Measurements from ENCODE around the gene HIPK2. TPM values are rescaled to one million over a fixed set of nuclear protein-coding genes. Genes with fewer than 3 reads are reported as not detected.

Gene HIPK2
- total RNA-seq, 4 donors from 2014 or later = 17.9 to 35.9 (median 22.4) TPM

- ATAC-seq = no peak
- peaks cover 0 to 9% (median 0%) of the 10 kb centered on the region in 3 donors for H3K9me3 ChIP-seq
- WGBS, 2 donors (ENCODE audit: low coverage in 1 of 2) = 84 to 89% methylated on average over 3 to 6 of the region's 7 CpGs
- H3K36me3 ChIP-seq = peaks cover 0 to 25% of the 10 kb centered on the region in 2 donors
- H3K4me3 ChIP-seq = no peak overlapping the region
- no peak overlapping the region for H3K27ac ChIP-seq
- no peaks in the 10 kb centered on the region for H3K27me3 ChIP-seq
- TF ChIP-seq POLR2A (IDR thresholded peaks at IDR 0.05) (no peak), EP300 (IDR thresholded peaks at IDR 0.05) (no peak), POLR2AphosphoS5 (IDR thresholded peaks at IDR 0.05) (no peak), CTCF (IDR thresholded peaks at IDR 0.05) (no peak)
- H3K4me1 ChIP-seq = peaks cover 0 to 16% (median 2%) of the 10 kb centered on the region in 3 donors
Observed at GRCh38 chr7:139687980-139688632, 89.7 kb downstream of the HIPK2 start.

- Histone ChIP-seq H3K36me3 (peaks cover 0 to 25% of the 10 kb centered on the region in 2 donors), H3K9me3 (peaks cover 0 to 9% (median 0%) of the 10 kb centered on the region in 3 donors), H3K4me1 (peaks cover 0 to 23% (median 2%) of the 10 kb centered on the region in 3 donors), H3K27ac (no peak overlapping the region), H3K27me3 (no peaks in the 10 kb centered on the region), H3K4me3 (no peak overlapping the region)
- TF ChIP-seq CTCF (IDR thresholded peaks at IDR 0.05) (no peak), POLR2A (IDR thresholded peaks at IDR 0.05) (no peak), EP300 (IDR thresholded peaks at IDR 0.05) (no peak), POLR2AphosphoS5 (IDR thresholded peaks at IDR 0.05) (no peak)
- ATAC-seq = no peak
Observed at GRCh38 chr7:139687211-139687954, 90.4 kb downstream of the HIPK2 start.

DNA sequence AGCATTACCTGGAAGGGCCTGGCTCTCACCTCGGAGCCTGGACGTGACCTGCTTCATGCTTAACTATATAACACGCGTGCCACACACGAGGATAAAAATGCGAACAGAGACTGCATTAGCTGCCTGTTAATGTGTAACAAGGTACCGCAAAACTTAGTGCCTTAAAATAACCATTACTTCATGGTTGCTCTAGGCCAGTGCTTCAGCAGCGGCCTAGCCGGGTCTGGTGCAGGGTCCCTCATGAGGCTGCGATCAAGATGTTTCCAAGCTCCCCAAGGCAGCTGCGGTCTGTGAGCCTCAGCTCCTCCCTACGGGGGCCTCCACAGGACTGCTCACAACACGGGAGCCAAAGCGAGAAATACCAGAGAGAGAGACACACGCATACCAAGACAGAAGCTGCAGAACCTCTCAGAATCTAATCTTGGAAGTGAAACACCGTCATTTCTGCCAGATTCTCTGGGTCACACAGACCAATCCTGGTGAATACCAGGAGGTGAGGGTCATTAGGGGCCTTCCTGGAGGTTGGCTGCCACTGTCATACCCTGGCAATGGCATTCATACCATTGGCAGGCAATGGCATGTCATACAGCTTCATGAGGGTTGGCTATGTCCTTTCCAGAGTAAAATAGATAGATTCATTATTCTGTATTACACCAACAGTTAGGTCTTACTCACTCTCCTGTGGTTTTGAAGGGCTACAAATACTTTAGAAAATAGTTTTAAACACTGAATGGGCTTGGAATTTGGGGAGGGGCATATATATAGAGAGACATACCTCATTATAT lies 94.5 kb downstream of the HIPK2 start:
- Histone ChIP-seq H3K36me3 (peaks cover 0 to 4% of the 10 kb centered on the region in 2 donors), H3K27me3 (no peaks in the 10 kb centered on the region), H3K9me3 (peaks cover 0 to 9% (median 0%) of the 10 kb centered on the region in 3 donors), H3K4me3 (no peak overlapping the region), H3K4me1 (peaks cover 10 to 47% (median 23%) of the 10 kb centered on the region in 3 donors), H3K27ac (peak overlapping the region in 1 of 4 donors; percentile 31)
- no peak for ATAC-seq
- 93 to 96% methylated on average over 6 to 7 of the region's 16 CpGs for WGBS, 2 donors (ENCODE audit: low coverage in 1 of 2)
- TF ChIP-seq EP300 (IDR thresholded peaks at IDR 0.05) (no peak), POLR2A (IDR thresholded peaks at IDR 0.05) (no peak), POLR2AphosphoS5 (IDR thresholded peaks at IDR 0.05) (no peak), CTCF (IDR thresholded peaks at IDR 0.05) (no peak)

DNA sequence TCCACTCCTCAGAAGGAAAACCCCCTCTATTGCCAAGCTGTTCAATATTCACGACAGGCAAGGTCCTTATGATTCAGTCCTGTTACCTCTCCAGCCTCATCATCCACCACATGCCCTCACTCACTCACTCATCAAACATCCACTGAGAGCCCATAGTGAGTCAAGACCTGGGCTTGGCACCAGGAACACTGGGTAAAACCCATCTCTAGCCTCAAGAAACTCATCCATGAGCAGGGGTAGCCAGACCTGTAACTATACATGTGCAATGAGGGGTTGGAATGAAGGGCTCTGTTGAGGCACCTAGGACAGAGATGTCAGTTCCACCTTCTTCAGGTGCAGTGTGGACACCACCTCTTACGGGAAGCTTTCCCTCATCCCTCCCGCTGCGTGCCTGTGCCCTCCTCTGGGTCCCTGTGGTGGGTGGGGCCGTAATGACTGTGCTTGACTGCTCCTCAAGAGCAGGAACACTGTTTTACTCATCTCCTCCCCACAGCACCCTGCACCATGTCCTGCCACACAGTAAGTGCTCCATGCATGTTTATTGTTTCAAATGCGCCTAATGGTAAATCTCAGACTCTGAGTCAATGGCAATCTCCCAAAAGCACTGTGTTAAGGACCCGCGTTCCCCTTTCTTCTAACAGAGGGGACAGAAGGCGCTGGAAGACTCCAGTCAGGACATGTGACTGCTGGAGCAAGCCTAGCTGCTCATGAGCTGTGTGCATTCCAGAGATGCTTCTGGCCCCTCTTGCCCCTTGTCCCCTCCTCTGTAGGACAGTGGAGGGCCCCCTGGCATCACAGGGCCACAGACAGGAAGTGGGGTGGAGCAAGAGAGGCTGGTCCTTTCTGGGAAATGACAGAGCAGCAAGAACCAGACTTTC lies 95.4 kb downstream of the HIPK2 start:
- Histone ChIP-seq H3K9me3 (peaks cover 0 to 9% (median 0%) of the 10 kb centered on the region in 3 donors), H3K4me1 (peaks cover 10 to 47% (median 23%) of the 10 kb centered on the region in 3 donors), H3K36me3 (no peaks in the 10 kb centered on the region), H3K27ac (peak overlapping the region in 2 of 4 donors; percentile 31 to 77), H3K4me3 (no peak overlapping the region), H3K27me3 (no peaks in the 10 kb centered on the region)
- 86% methylated on average over 4 to 8 of the region's 9 CpGs for WGBS, 2 donors (ENCODE audit: low coverage in 1 of 2)
- TF ChIP-seq POLR2A (IDR thresholded peaks at IDR 0.05) = no peak
- TF ChIP-seq POLR2AphosphoS5 (IDR thresholded peaks at IDR 0.05) = no peak
- TF ChIP-seq EP300 (IDR thresholded peaks at IDR 0.05) = no peak
- no peak for TF ChIP-seq CTCF (IDR thresholded peaks at IDR 0.05)
- no peak for ATAC-seq
